GM18861 (cell line): ENCODE measurements around the gene MSH2.
"Not testable (repeated sequence)": the region's sequence is repeated elsewhere in the genome, so short reads cannot be mapped to it uniquely, and the experiment has no call there.

Experiments
- ATAC-seq: cut with Tn5 transposase; IDR thresholded peaks from one replicate; pipeline ENCODE4 v1.9.1; 2021; ENCODE audit not compliant: unreplicated experiment

The MSH2 gene

GRCh38 chr2:47402805-47403608 is at the start of gene MSH2:
MSH2 (plus strand) TSS chr2:47403156; CDS start chr2:47403192, 36 bp downstream.
- peak; percentile 90 for ATAC-seq

- no peak for ATAC-seq
Measured at GRCh38 chr2:47354013-47354847, 48.7 kb upstream of the MSH2 start.

GRCh38 chr2:47354848-47355204 is 48.1 kb upstream of the MSH2 start:
- ATAC-seq = no peak

GRCh38 chr2:47357483-47357882 is 45.5 kb upstream of the MSH2 start:
- no peak for ATAC-seq

GRCh38 chr2:47359375-47359868 is 43.5 kb upstream of the MSH2 start:
- ATAC-seq = no peak

GRCh38 chr2:47360283-47360682 is 42.7 kb upstream of the MSH2 start:
- ATAC-seq = no peak

GRCh38 chr2:47360927-47361326 is 42.0 kb upstream of the MSH2 start:
- ATAC-seq = no peak

GRCh38 chr2:47361505-47362229 is 41.3 kb upstream of the MSH2 start:
- ATAC-seq = not testable (repeated sequence)

- ATAC-seq = no peak
Measured at GRCh38 chr2:47373747-47374146, 29.2 kb upstream of the MSH2 start.

- ATAC-seq = no peak
Measured at GRCh38 chr2:47375307-47375706, 27.6 kb upstream of the MSH2 start.

- ATAC-seq = no peak
Measured at GRCh38 chr2:47379384-47379783, 23.6 kb upstream of the MSH2 start.

GRCh38 chr2:47381408-47381807 is 21.5 kb upstream of the MSH2 start:
- no peak for ATAC-seq

GRCh38 chr2:47386551-47386950 is 16.4 kb upstream of the MSH2 start:
- no peak for ATAC-seq

- ATAC-seq = no peak
Measured at GRCh38 chr2:47388888-47389287, 14.1 kb upstream of the MSH2 start.

- no peak for ATAC-seq
Measured at GRCh38 chr2:47389692-47390091, 13.3 kb upstream of the MSH2 start.

GRCh38 chr2:47401789-47402554 is 984 bp upstream of the MSH2 start:
- ATAC-seq = no peak

GRCh38 chr2:47402555-47402804 is 476 bp upstream of the MSH2 start:
- ATAC-seq = no peak

- ATAC-seq = no peak
Measured at GRCh38 chr2:47403609-47404193, 745 bp downstream of the MSH2 start.

GRCh38 chr2:47404356-47404755 is 1.4 kb downstream of the MSH2 start:
- ATAC-seq = no peak

GRCh38 chr2:47405757-47406156 is 2.8 kb downstream of the MSH2 start:
- ATAC-seq = no peak
